ENCODE results near the gene MRPL55.

- no peak for TF ChIP-seq EZH2 (IDR thresholded peaks at IDR 0.05; ENCODE audit: low read length, unreplicated experiment)
- no peak for TF ChIP-seq CTCF (conservative IDR thresholded peaks at IDR 0.05; ENCODE audit: low read depth, low read length)
- TF ChIP-seq EZH2phosphoT487 (IDR thresholded peaks at IDR 0.05; ENCODE audit: borderline replicate concordance, low read length): no peak
Measured at GRCh38 chr1:228085287-228085951, 23.7 kb downstream of the MRPL55 start.
